A673 (cell line): ENCODE results near the gene ALOXE3. TPM values are rescaled to one million over a fixed set of nuclear protein-coding genes. Genes with fewer than 3 reads are reported as not detected.

Experiments used
- BruUV-seq: library from RNA; stranded (reverse); fragments of 400-500 nt; replicated peaks from 2 replicates; lab custom pipeline; 2021; lab: Mats Ljungman, UMichigan
- CTCF ChIA-PET: fragments of 300-600 bp; sonication (Branson Sonifier 250); formaldehyde crosslinking; loops from one replicate; lab custom pipeline; 2022; ENCODE audit warnings: antibody characterized with exemption; lab: Charles Lee
- POLR2A ChIA-PET: fragments of 300-600 bp; sonication (Branson Sonifier 250); formaldehyde crosslinking; loops from one replicate; lab custom pipeline; 2022; ENCODE audit warnings: antibody characterized with exemption; ENCODE audit not compliant: low non-redundant PET; lab: Charles Lee
- DNase-seq: peaks from one replicate; pipeline ENCODE4 v3.0.0-alpha.2; 2015; ENCODE audit warnings: low spot score
- H3K27ac ChIP-seq: fragments of 200-600 bp; sonication (generic); 2 replicates; pipeline ENCODE4 v1.5.1; 2016; ENCODE audit warnings: mixed run types, low read depth, mild to moderate bottlenecking, mixed read lengths, antibody characterized with exemption, low read length; ENCODE audit not compliant: poor library complexity, severe bottlenecking
- H3K27me3 ChIP-seq: fragments of 200-600 bp; sonication (generic); replicated peaks from 2 replicates; pipeline ENCODE4 v1.6.1; 2017; ENCODE audit warnings: mixed run types, low read depth, mild to moderate bottlenecking, mixed read lengths, antibody characterized with exemption, low read length; ENCODE audit not compliant: insufficient read depth, poor library complexity
- H3K36me3 ChIP-seq: fragments of 200-600 bp; sonication (generic); 2 replicates; pipeline ENCODE4 v1.6.1; 2016; ENCODE audit warnings: mixed run types, mild to moderate bottlenecking, mixed read lengths, antibody characterized with exemption, low read length; ENCODE audit not compliant: insufficient read depth, poor library complexity, severe bottlenecking
- H3K4me1 ChIP-seq: fragments of 200-600 bp; sonication (generic); 2 replicates; pipeline ENCODE4 v1.6.1; 2017; ENCODE audit warnings: mixed run types, mild to moderate bottlenecking, mixed read lengths, antibody characterized with exemption, low read length; ENCODE audit not compliant: insufficient read depth, poor library complexity, severe bottlenecking
- H3K4me3 ChIP-seq: fragments of 200-600 bp; sonication (generic); 2 replicates; pipeline ENCODE4 v1.5.1; 2016; ENCODE audit warnings: low read depth, mixed run types, mild to moderate bottlenecking, mixed read lengths, low read length; ENCODE audit not compliant: poor library complexity, severe bottlenecking
- H3K9me3 ChIP-seq: fragments of 200-600 bp; sonication (generic); 2 replicates; pipeline ENCODE4 v1.6.1; 2016; ENCODE audit warnings: mixed run types, low read depth, mild to moderate bottlenecking, mixed read lengths, antibody characterized with exemption, low read length; ENCODE audit not compliant: poor library complexity, severe bottlenecking
- CTCF ChIP-seq: fragments of 300-800, 200-600 bp; sonication (generic); conservative IDR thresholded peaks from 2 replicates; pipeline ENCODE4 v1.5.1; 2017; ENCODE audit warnings: low read depth, mild to moderate bottlenecking, antibody characterized with exemption, low read length, moderate library complexity, mixed read lengths
- EZH2 ChIP-seq: fragments of 200-600 bp; sonication (generic); IDR thresholded peaks from 2 replicates; pipeline ENCODE4 v1.6.1; 2017; ENCODE audit warnings: borderline replicate concordance, low read depth, mild to moderate bottlenecking, mixed read lengths, antibody characterized with exemption, low read length; ENCODE audit not compliant: poor library complexity, severe bottlenecking
- intact Hi-C: fragments of 100-400 bp; cut with micrococcal nuclease; formaldehyde crosslinking; loops from one replicate; pipeline ENCODE4 v1.10.0; 2022; ENCODE audit not compliant: unreplicated experiment
- total RNA-seq: library from RNA; stranded (reverse); gene quantifications from 2 replicates; pipeline ENCODE4 v1.2.3, GENCODE V29; 2021

The ALOXE3 gene
- total RNA-seq, 1 experiment from 2014 or later, result not detected

- ChIA-PET POLR2A (no interaction called here), CTCF (no interaction called here)
- Histone ChIP-seq H3K4me1 (peaks cover 2% of the 10 kb centered on the region), H3K4me3 (no peak overlapping the region), H3K27ac (no peak overlapping the region), H3K27me3 (peaks cover 17% of the 10 kb centered on the region), H3K9me3 (no peaks in the 10 kb centered on the region), H3K36me3 (no peaks in the 10 kb centered on the region)
- intact Hi-C loops, result no loop called here
- DNase-seq, result no peak
- TF ChIP-seq CTCF, result no peak
- TF ChIP-seq EZH2, result no peak
- BruUV-seq, result no TSS peak
Observed at GRCh38 chr17:8068736-8069586, 49.4 kb downstream of the ALOXE3 start.

- TF ChIP-seq CTCF (no peak), EZH2 (no peak)
- no peak overlapping the region for H3K27ac ChIP-seq
- intact Hi-C loops, result no loop called here
- ChIA-PET CTCF (no interaction called here), POLR2A (no interaction called here)
- no peak overlapping the region for H3K4me3 ChIP-seq
- no peaks in the 10 kb centered on the region for H3K9me3 ChIP-seq
- DNase-seq, result no peak
- H3K27me3 ChIP-seq, result peaks cover 5% of the 10 kb centered on the region
- no peaks in the 10 kb centered on the region for H3K4me1 ChIP-seq
- no peaks in the 10 kb centered on the region for H3K36me3 ChIP-seq
- no TSS peak for BruUV-seq
Observed at GRCh38 chr17:8067806-8068205, 50.5 kb downstream of the ALOXE3 start.

- no peak for TF ChIP-seq CTCF
- TF ChIP-seq EZH2, result no peak
- peaks cover 6% of the 10 kb centered on the region for H3K27me3 ChIP-seq
- H3K36me3 ChIP-seq, result no peaks in the 10 kb centered on the region
- no TSS peak for BruUV-seq
- intact Hi-C loops, result no loop called here
- ChIA-PET POLR2A (no interaction called here), CTCF (no interaction called here)
- no peaks in the 10 kb centered on the region for H3K9me3 ChIP-seq
- peaks cover 5% of the 10 kb centered on the region for H3K4me1 ChIP-seq
- no peak for DNase-seq
- H3K4me3 ChIP-seq, result no peak overlapping the region
- no peak overlapping the region for H3K27ac ChIP-seq
Observed at GRCh38 chr17:8066841-8067775, 51.2 kb downstream of the ALOXE3 start.
